HEK293 (cell line): ENCODE data around the gene PLCXD1.
A peak's percentile ranks its signal among the peaks of the same experiment; 100 is the strongest.

Experiments used
- FEZF1 ChIP-seq: fragments of 450-650 bp; formaldehyde crosslinking; IDR thresholded peaks from 2 replicates; pipeline ENCODE4 v1.5.1; 2016; ENCODE audit warnings: missing biosample characterization, missing genetic modification characterization
- GFI1B ChIP-seq: fragments of 450-650 bp; formaldehyde crosslinking; IDR thresholded peaks from 2 replicates; pipeline ENCODE4 v1.5.1; 2016; ENCODE audit warnings: missing biosample characterization, missing genetic modification characterization
- GLI4 ChIP-seq: fragments of 450-650 bp; formaldehyde crosslinking; IDR thresholded peaks from 2 replicates; pipeline ENCODE4 v1.5.1; 2016; ENCODE audit warnings: missing biosample characterization, missing genetic modification characterization
- GLIS1 ChIP-seq: fragments of 450-650 bp; formaldehyde crosslinking; IDR thresholded peaks from 2 replicates; pipeline ENCODE4 v1.5.1; 2016; ENCODE audit warnings: missing biosample characterization, missing genetic modification characterization
- KLF7 ChIP-seq: fragments of 450-650 bp; formaldehyde crosslinking; IDR thresholded peaks from 2 replicates; pipeline ENCODE4 v1.5.1; 2016; ENCODE audit warnings: missing biosample characterization, missing genetic modification characterization, borderline replicate concordance
- KLF8 ChIP-seq: fragments of 450-650 bp; formaldehyde crosslinking; IDR thresholded peaks from 2 replicates; pipeline ENCODE4 v1.5.1; 2016; ENCODE audit warnings: missing biosample characterization, missing genetic modification characterization
- OSR2 ChIP-seq: fragments of 450-650 bp; formaldehyde crosslinking; IDR thresholded peaks from 2 replicates; pipeline ENCODE4 v1.5.1; 2016; ENCODE audit warnings: missing biosample characterization, missing genetic modification characterization
- PATZ1 ChIP-seq: fragments of 450-650 bp; formaldehyde crosslinking; IDR thresholded peaks from 2 replicates; pipeline ENCODE4 v1.5.1; 2016; ENCODE audit warnings: missing biosample characterization, missing genetic modification characterization
- RBAK ChIP-seq: fragments of 450-650 bp; formaldehyde crosslinking; IDR thresholded peaks from 2 replicates; pipeline ENCODE4 v1.5.1; 2016; ENCODE audit warnings: missing biosample characterization, missing genetic modification characterization
- SP2 ChIP-seq: fragments of 450-650 bp; formaldehyde crosslinking; IDR thresholded peaks from 2 replicates; pipeline ENCODE4 v1.5.1; 2016; ENCODE audit warnings: missing biosample characterization, missing genetic modification characterization
- WT1 ChIP-seq: fragments of 450-650 bp; formaldehyde crosslinking; IDR thresholded peaks from 2 replicates; pipeline ENCODE4 v1.5.1; 2016; ENCODE audit warnings: missing biosample characterization, missing genetic modification characterization
- ZBTB17 ChIP-seq: fragments of 450-650 bp; formaldehyde crosslinking; IDR thresholded peaks from 2 replicates; pipeline ENCODE4 v1.5.1; 2016; ENCODE audit warnings: missing biosample characterization, missing genetic modification characterization
- ZBTB20 ChIP-seq: fragments of 450-650 bp; formaldehyde crosslinking; IDR thresholded peaks from 2 replicates; pipeline ENCODE4 v1.5.1; 2016; ENCODE audit warnings: missing biosample characterization, missing genetic modification characterization
- ZBTB48 ChIP-seq: fragments of 450-650 bp; formaldehyde crosslinking; IDR thresholded peaks from 2 replicates; pipeline ENCODE4 v1.5.1; 2016; ENCODE audit warnings: missing biosample characterization, missing genetic modification characterization
- ZFP3 ChIP-seq: fragments of 450-650 bp; formaldehyde crosslinking; IDR thresholded peaks from 2 replicates; pipeline ENCODE4 v1.5.1; 2016; ENCODE audit warnings: low read depth, missing biosample characterization, missing genetic modification characterization
- ZNF157 ChIP-seq: fragments of 450-650 bp; formaldehyde crosslinking; IDR thresholded peaks from 2 replicates; pipeline ENCODE4 v1.5.1; 2016; ENCODE audit warnings: missing biosample characterization, missing genetic modification characterization
- ZNF16 ChIP-seq: fragments of 450-650 bp; formaldehyde crosslinking; IDR thresholded peaks from 2 replicates; pipeline ENCODE4 v1.5.1; 2016; ENCODE audit warnings: low read depth, missing biosample characterization, missing genetic modification characterization
- ZNF2 ChIP-seq: fragments of 450-650 bp; formaldehyde crosslinking; IDR thresholded peaks from 2 replicates; pipeline ENCODE4 v1.5.1; 2016; ENCODE audit warnings: missing biosample characterization, missing genetic modification characterization
- ZNF211 ChIP-seq: fragments of 450-650 bp; formaldehyde crosslinking; IDR thresholded peaks from 2 replicates; pipeline ENCODE4 v1.5.1; 2016; ENCODE audit warnings: low read depth, missing biosample characterization, missing genetic modification characterization
- ZNF23 ChIP-seq: fragments of 450-650 bp; formaldehyde crosslinking; IDR thresholded peaks from 2 replicates; pipeline ENCODE4 v1.5.1; 2016; ENCODE audit warnings: missing biosample characterization, missing genetic modification characterization, borderline replicate concordance
- ZNF292 ChIP-seq: fragments of 450-650 bp; formaldehyde crosslinking; IDR thresholded peaks from 2 replicates; pipeline ENCODE4 v1.5.1; 2016; ENCODE audit warnings: low read depth, missing biosample characterization, missing genetic modification characterization, borderline replicate concordance
- ZNF311 ChIP-seq: fragments of 450-650 bp; formaldehyde crosslinking; IDR thresholded peaks from 2 replicates; pipeline ENCODE4 v1.5.1; 2017; ENCODE audit warnings: missing biosample characterization, missing genetic modification characterization, borderline replicate concordance
- ZNF335 ChIP-seq: fragments of 450-650 bp; formaldehyde crosslinking; conservative IDR thresholded peaks from 2 replicates; pipeline ENCODE4 v1.5.1; 2016; ENCODE audit warnings: missing biosample characterization, missing genetic modification characterization
- ZNF366 ChIP-seq: fragments of 450-650 bp; formaldehyde crosslinking; conservative IDR thresholded peaks from 2 replicates; pipeline ENCODE4 v1.5.1; 2016; ENCODE audit warnings: missing biosample characterization, missing genetic modification characterization
- ZNF423 ChIP-seq: fragments of 450-650 bp; formaldehyde crosslinking; IDR thresholded peaks from 2 replicates; pipeline ENCODE4 v1.5.1; 2016; ENCODE audit warnings: missing biosample characterization, missing genetic modification characterization
- ZNF510 ChIP-seq: fragments of 450-650 bp; formaldehyde crosslinking; IDR thresholded peaks from 2 replicates; pipeline ENCODE4 v1.5.1; 2018; ENCODE audit warnings: mild to moderate bottlenecking, missing genetic modification characterization, missing biosample characterization; ENCODE audit not compliant: insufficient replicate concordance
- ZNF558 ChIP-seq: fragments of 450-650 bp; formaldehyde crosslinking; IDR thresholded peaks from 2 replicates; pipeline ENCODE4 v1.5.1; 2016; ENCODE audit warnings: missing biosample characterization, missing genetic modification characterization
- ZNF600 ChIP-seq: fragments of 450-650 bp; formaldehyde crosslinking; IDR thresholded peaks from 2 replicates; pipeline ENCODE4 v1.5.1; 2016; ENCODE audit warnings: missing biosample characterization, missing genetic modification characterization
- ZNF692 ChIP-seq: fragments of 450-650 bp; formaldehyde crosslinking; IDR thresholded peaks from 2 replicates; pipeline ENCODE4 v1.5.1; 2016; ENCODE audit warnings: missing biosample characterization, missing genetic modification characterization
- ZNF747 ChIP-seq: fragments of 450-650 bp; formaldehyde crosslinking; IDR thresholded peaks from 2 replicates; pipeline ENCODE4 v1.5.1; 2016; ENCODE audit warnings: missing biosample characterization, missing genetic modification characterization
- ZNF76 ChIP-seq: fragments of 450-650 bp; formaldehyde crosslinking; IDR thresholded peaks from 2 replicates; pipeline ENCODE4; 2016; ENCODE audit warnings: low read depth, missing biosample characterization, missing genetic modification characterization, borderline replicate concordance
- ZNF776 ChIP-seq: fragments of 450-650 bp; formaldehyde crosslinking; IDR thresholded peaks from 2 replicates; pipeline ENCODE4 v1.5.0; 2017; ENCODE audit warnings: missing biosample characterization, missing genetic modification characterization, borderline replicate concordance
- ZNF777 ChIP-seq: fragments of 450-650 bp; formaldehyde crosslinking; IDR thresholded peaks from 2 replicates; pipeline ENCODE4 v1.5.1; 2017; ENCODE audit warnings: missing biosample characterization, missing genetic modification characterization, borderline replicate concordance
- ZNF830 ChIP-seq: fragments of 450-650 bp; IDR thresholded peaks from 2 replicates; pipeline ENCODE4 v1.5.0; 2018; ENCODE audit warnings: missing biosample characterization, missing genetic modification characterization, low read depth, mild to moderate bottlenecking, moderate library complexity
- ZSCAN4 ChIP-seq: fragments of 450-650 bp; formaldehyde crosslinking; IDR thresholded peaks from 2 replicates; pipeline ENCODE4 v1.5.1; 2017; ENCODE audit warnings: missing biosample characterization, missing genetic modification characterization
- TF ChIP-seq, protein P1 (sequence below): fragments of 450-650 bp; IDR thresholded peaks from 2 replicates; pipeline ENCODE4 v1.5.1; 2018; ENCODE audit warnings: missing biosample characterization, missing genetic modification characterization

Gene PLCXD1

DNA sequence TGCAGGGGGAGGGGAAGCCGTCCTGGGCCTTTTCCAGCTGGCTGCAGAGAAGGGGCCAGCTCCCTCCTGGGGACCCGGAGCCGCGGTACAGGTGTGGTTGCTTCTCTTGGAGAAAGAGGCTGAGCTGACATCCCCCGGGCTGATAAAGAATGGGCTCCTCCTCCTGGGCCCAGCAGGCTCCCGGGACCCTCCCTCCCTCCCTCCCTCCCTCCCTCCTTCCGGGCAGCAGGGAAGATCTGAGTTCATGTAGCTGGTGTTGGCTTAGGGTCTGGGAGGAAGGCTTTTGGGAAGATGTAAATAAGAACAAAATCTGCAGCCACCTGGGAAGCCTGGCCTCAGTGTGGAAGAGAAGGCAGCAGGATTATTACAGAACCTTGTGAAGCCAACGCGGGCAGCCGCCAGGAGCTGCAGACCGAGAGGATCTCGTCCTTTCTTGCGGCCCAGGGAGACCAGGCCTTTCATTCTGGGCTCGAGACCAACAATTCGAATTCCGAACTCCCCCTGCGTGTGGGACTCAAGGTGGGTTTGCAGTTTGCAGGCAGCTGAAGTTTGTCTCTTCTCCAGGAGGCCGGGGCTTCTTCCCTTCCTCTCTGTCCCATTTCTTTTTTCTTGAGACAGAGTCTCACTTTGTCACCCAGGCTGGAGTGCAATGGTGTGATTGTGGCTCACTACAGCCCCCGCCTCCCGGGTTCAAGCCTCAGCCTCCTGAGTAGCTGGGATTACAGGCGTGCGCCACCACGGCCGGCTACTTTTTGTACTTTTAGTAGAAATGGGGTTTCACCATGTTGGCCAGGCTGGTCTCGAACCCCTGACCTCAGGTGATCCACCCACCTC lies at the start of gene PLCXD1 (continued):
- TF ChIP-seq ZNF692 (tag by site-specific recombination) (no peak), ZNF423 (tag by site-specific recombination) (no peak), ZNF776 (no peak), ZNF830 (tag by site-specific recombination) (no peak), ZNF311 (tag by site-specific recombination) (no peak), ZNF2 (no peak), ZNF335 (tag by site-specific recombination) (no peak), ZBTB20 (tag by site-specific recombination) (peak; percentile 56; the same call in 1 of the 2 replicates), ZNF747 (tag by site-specific recombination) (no peak), ZNF292 (no peak), ZNF777 (tag by site-specific recombination) (no peak), SP2 (tag by site-specific recombination) (peak; percentile 38), RBAK (no peak), OSR2 (tag by site-specific recombination) (no peak), ZNF366 (tag by site-specific recombination) (0 out of 2 replicates have a peak, but pooled peaks have one; percentile 15), ZFP3 (tag by site-specific recombination) (no peak), ZBTB48 (tag by site-specific recombination) (no peak), PATZ1 (tag by site-specific recombination) (no peak), ZNF76 (peak; percentile 53; the same call in 1 of the 2 replicates), KLF7 (tag by site-specific recombination) (no peak), GLI4 (tag by site-specific recombination) (no peak), ZNF23 (no peak), ZNF600 (tag by site-specific recombination) (peak; percentile 84), ZNF211 (no peak), GFI1B (tag by site-specific recombination) (no peak), WT1 (tag by site-specific recombination) (no peak), FEZF1 (tag by site-specific recombination) (no peak), ZNF157 (tag by site-specific recombination) (no peak), ZSCAN4 (no peak), KLF8 (tag by site-specific recombination) (no peak), ZBTB17 (tag by site-specific recombination) (peak; percentile 79), GLIS1 (tag by site-specific recombination) (peak; percentile 53; the same call in 1 of the 2 replicates), ZNF558 (tag by site-specific recombination) (no peak), ZNF510 (tag by site-specific recombination) (no peak), ZNF16 (tag by site-specific recombination) (no peak)
- TF ChIP-seq, protein P1, sequence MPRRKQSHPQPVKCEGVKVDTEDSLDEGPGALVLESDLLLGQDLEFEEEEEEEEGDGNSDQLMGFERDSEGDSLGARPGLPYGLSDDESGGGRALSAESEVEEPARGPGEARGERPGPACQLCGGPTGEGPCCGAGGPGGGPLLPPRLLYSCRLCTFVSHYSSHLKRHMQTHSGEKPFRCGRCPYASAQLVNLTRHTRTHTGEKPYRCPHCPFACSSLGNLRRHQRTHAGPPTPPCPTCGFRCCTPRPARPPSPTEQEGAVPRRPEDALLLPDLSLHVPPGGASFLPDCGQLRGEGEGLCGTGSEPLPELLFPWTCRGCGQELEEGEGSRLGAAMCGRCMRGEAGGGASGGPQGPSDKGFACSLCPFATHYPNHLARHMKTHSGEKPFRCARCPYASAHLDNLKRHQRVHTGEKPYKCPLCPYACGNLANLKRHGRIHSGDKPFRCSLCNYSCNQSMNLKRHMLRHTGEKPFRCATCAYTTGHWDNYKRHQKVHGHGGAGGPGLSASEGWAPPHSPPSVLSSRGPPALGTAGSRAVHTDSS, result no peak
